ENCODE data around the gene HSBP1L1. TPM values are rescaled to one million over a fixed set of nuclear protein-coding genes. Genes with fewer than 3 reads are reported as not detected.

HSBP1L1 gene
- total RNA-seq, 4 donors from 2014 or later: 25.7 to 51.8 (median 39.6) TPM

GRCh38 chr18:79951545-79952455 is 12.6 kb upstream of the HSBP1L1 start, which contains the start of gene SLC66A2:
TSS of gene SLC66A2 (minus strand) at chr18:79951653. CDS start at chr18:79950926, 727 bp downstream.
- Histone ChIP-seq H3K27ac (peak within 1 kb of the TSS; percentile 84 to 98 (median 91)), H3K9me3 (no peaks in the 10 kb centered on the region), H3K4me1 (peaks cover 53 to 55% of the 10 kb centered on the region in 2 donors), H3K4me3 (replicated peaks in 1 of 3) (peak within 1 kb of the TSS; percentile 81 to 87 (median 83)), H3K36me3 (peaks cover 0 to 4% of the 10 kb centered on the region in 2 donors), H3K27me3 (no peaks in the 10 kb centered on the region)
- 0% methylated on average over 1 to 27 of the region's 126 CpGs for WGBS, 2 donors
- intact Hi-C loops (cut with DNase I): no loop called here
- peak; percentile 90 for DNase-seq
- peak in 1 of 6 experiments; percentile 23 for TF ChIP-seq CTCF (IDR thresholded peaks at IDR 0.05)
- TF ChIP-seq POLR2A (IDR thresholded peaks at IDR 0.05): peak; percentile 28 to 96

GRCh38 chr18:79952456-79952995 is 11.9 kb upstream of the HSBP1L1 start:
- Histone ChIP-seq H3K9me3 (no peaks in the 10 kb centered on the region), H3K4me1 (peaks cover 47 to 48% of the 10 kb centered on the region in 2 donors), H3K4me3 (replicated peaks in 1 of 3) (peak overlapping the region; percentile 54 to 87 (median 83)), H3K36me3 (peaks cover 0 to 4% of the 10 kb centered on the region in 2 donors), H3K27ac (peak overlapping the region in 2 of 3 donors; percentile 21 to 98), H3K27me3 (no peaks in the 10 kb centered on the region)
- TF ChIP-seq POLR2A (IDR thresholded peaks at IDR 0.05): no peak
- no peak for TF ChIP-seq CTCF (IDR thresholded peaks at IDR 0.05)
- intact Hi-C loops (cut with DNase I): no loop called here
- 33 to 35% methylated on average over 40 to 42 of the region's 43 CpGs for WGBS, 2 donors
- no peak for DNase-seq

- Histone ChIP-seq H3K27ac (peak overlapping the region in 1 of 3 donors; percentile 90), H3K36me3 (peaks cover 0 to 4% of the 10 kb centered on the region in 2 donors), H3K9me3 (no peaks in the 10 kb centered on the region), H3K4me1 (peaks cover 41 to 43% of the 10 kb centered on the region in 2 donors), H3K4me3 (replicated peaks in 1 of 3) (no peak overlapping the region), H3K27me3 (no peaks in the 10 kb centered on the region)
- DNase-seq: no peak
- intact Hi-C loops (cut with DNase I): no loop called here
- WGBS, 2 donors: 93% methylated on average over 14 to 20 of the region's 24 CpGs
- TF ChIP-seq POLR2A (IDR thresholded peaks at IDR 0.05): no peak
- no peak for TF ChIP-seq CTCF (IDR thresholded peaks at IDR 0.05)
These were observed 11.4 kb upstream of the HSBP1L1 start for GRCh38 chr18:79952996-79953559.

- peak; percentile 87 to 89 for DNase-seq
- H3K4me1 ChIP-seq: peaks cover 31 to 32% of the 10 kb centered on the region in 2 donors
- no peak overlapping the region for H3K4me3 ChIP-seq (replicated peaks in 1 of 3)
- intact Hi-C loops (cut with DNase I): no loop called here
- 71 to 79% methylated on average over 9 to 10 of the region's 10 CpGs for WGBS, 2 donors
- H3K9me3 ChIP-seq: no peaks in the 10 kb centered on the region
- TF ChIP-seq POLR2A (IDR thresholded peaks at IDR 0.05): peak in 1 of 2 donors; percentile 59
- no peak for TF ChIP-seq CTCF (IDR thresholded peaks at IDR 0.05)
- peak overlapping the region; percentile 53 to 90 (median 82) for H3K27ac ChIP-seq
- H3K36me3 ChIP-seq: no peaks in the 10 kb centered on the region
- no peaks in the 10 kb centered on the region for H3K27me3 ChIP-seq
These were observed 10.3 kb upstream of the HSBP1L1 start for GRCh38 chr18:79953971-79954651.

Measured in thyroid gland (tissue), 4 donors.